ENCODE data around the gene CNOT6.

DNA sequence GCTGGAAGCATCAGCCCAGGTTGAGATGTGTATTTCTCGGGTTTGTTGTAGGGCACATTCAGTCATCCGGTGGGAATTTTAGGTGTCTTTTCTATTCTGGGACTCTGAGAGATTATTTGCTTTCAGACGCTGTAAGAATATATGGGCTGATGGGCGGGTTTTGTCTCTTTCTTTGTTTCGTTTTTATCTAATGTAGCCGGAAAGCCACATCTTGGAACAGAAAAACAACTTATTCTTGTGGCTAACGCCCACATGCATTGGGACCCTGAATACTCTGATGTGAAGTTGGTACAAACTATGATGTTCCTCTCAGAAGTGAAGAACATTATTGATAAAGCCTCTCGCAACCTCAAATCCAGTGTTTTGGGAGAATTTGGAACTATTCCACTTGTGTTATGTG, 74.7 kb downstream of the CNOT6 start:
- TF ChIP-seq, protein P1, sequence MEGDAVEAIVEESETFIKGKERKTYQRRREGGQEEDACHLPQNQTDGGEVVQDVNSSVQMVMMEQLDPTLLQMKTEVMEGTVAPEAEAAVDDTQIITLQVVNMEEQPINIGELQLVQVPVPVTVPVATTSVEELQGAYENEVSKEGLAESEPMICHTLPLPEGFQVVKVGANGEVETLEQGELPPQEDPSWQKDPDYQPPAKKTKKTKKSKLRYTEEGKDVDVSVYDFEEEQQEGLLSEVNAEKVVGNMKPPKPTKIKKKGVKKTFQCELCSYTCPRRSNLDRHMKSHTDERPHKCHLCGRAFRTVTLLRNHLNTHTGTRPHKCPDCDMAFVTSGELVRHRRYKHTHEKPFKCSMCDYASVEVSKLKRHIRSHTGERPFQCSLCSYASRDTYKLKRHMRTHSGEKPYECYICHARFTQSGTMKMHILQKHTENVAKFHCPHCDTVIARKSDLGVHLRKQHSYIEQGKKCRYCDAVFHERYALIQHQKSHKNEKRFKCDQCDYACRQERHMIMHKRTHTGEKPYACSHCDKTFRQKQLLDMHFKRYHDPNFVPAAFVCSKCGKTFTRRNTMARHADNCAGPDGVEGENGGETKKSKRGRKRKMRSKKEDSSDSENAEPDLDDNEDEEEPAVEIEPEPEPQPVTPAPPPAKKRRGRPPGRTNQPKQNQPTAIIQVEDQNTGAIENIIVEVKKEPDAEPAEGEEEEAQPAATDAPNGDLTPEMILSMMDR (IDR thresholded peaks at IDR 0.05), result no peak
- no peak for TF ChIP-seq POLR2A (IDR thresholded peaks at IDR 0.05)

All from thyroid gland (tissue), 4 donors.